ENCODE measurements around the gene RASSF4.

The RASSF4 gene

DNA sequence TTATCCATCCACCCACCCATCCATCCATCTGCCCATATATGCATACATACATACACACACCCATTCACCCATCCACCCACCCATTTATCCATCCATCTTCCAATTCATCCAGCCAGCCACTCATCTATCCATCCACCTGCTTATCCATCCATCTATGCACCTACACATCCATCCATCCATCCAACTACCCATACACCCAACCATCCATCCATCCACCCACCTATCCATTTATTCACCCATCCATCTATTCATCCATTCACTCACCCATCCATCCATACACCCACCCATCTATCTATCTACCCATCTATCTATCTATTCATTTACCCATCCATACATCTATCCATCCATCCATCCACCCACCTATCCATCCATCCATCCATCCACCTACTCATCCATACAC, 31.1 kb upstream of the RASSF4 start:
- no peak for DNase-seq

DNA sequence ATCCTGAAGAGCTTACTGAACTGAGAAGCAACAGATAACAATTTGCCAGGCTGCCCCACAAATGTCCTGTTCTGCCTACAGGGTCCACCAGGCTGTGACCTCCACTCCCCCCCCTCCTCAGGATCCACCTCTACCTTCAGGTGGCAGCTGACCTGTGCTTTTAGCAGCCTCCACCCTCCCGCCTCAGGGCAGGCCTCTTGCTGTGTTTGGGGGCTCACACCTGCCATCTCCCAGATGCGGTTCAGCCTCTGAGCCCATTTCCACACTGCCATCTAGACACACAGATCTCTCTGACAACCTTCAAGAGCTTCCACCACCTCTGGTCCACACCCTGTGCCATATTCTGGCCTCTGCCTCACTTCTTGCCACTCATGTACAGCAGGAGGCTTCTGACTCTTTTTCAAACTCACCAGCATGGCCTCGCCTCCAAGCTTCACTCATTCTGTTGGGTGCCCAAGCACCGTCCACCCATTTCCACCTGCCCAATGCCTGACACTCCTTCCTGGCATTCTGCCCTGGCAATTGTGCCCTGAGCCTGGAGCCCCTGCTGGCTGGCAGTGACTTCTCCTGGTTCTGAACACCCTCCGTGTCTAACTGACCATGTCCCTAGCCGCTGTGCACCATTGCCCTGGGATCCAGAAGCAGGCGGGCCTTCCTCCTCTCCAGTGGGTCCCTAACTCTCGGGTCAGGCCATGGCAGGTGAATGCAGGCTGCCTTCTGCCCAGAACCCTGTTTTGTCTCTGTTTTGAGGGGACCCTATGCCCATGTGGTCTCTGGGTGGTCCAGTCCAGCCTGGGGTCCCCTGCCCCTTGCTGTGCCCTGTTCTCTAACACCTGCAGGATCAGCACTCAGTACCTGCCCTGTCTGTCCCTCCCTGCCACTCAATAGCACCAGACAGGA, 30.0 kb upstream of the RASSF4 start:
- DNase-seq = no peak

DNA sequence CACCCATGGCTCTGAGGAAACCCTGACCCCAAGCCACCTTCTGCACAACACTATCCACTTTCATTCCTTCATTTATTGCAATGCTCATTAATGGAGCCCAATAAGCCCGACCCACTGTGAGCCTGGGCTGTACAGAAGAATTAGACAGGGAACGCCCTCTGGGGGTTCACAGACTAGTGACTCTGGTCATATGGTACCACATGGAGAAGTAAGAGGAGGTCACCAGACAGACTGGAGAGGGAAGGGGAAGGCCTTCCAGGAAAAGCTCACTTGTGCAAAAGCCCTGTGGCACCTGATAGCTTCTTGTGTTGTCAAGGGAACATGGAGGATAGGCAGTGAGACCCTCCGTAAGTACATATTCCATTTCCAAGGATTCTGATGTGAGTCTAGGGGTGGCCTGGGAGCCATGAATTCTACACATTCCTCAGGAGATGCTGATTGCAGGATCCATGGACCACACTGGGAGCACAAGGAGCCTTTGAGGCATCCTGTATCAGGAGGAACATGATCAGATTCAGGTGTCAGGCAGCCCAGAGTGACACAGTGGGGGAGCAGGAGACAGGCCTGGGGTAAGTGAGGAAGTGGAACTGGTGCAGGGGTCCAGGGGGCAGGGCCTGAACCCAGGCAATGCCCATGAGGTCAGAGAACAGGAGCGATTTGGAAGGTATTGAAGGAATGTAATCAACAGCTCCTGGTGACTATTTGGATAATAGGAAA, 28.5 kb upstream of the RASSF4 start:
- no peak for DNase-seq

DNA sequence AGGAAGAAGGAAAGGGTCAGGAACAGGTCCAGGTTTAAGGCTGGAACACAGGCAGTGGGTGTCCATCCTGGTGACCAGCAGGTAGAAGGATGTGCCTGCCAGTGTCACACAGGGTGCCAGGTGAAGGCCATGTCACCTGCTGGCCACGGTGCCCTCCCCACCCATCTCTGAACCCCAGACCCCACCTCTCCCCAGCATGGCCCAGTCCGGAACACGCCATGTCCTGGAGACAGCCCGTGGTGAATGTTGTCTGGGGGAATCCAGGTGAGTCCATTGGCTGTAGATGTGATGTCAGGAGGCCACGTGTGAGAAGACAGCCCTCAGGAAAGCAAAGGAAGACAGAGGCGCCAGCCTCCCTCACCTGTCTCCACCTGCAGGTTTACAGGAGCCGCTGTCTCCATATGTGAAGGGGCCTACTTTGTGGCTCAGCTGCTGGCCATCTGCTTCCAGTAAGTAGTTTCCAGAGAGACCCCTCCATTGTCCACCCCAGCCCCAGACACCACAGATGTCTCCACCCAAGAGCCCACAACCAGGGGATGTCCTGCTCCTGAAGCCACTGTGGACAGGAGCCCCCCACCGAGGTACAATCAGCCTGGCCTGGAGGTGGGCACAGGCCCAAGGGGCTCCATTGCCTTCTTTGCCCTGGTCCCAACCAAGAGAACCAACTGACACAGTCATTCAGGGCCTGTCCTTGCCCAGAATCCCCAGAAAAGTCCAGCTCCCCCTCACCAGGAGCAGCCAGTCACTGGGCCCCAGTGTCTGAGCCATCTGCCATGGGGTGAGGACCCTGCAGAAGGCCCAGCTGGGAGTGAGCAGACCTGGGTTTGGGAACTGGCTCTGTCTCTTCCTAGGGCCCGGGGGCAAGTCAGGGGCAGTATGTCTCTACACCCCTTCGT, 27.7 kb upstream of the RASSF4 start:
- DNase-seq = no peak

DNA sequence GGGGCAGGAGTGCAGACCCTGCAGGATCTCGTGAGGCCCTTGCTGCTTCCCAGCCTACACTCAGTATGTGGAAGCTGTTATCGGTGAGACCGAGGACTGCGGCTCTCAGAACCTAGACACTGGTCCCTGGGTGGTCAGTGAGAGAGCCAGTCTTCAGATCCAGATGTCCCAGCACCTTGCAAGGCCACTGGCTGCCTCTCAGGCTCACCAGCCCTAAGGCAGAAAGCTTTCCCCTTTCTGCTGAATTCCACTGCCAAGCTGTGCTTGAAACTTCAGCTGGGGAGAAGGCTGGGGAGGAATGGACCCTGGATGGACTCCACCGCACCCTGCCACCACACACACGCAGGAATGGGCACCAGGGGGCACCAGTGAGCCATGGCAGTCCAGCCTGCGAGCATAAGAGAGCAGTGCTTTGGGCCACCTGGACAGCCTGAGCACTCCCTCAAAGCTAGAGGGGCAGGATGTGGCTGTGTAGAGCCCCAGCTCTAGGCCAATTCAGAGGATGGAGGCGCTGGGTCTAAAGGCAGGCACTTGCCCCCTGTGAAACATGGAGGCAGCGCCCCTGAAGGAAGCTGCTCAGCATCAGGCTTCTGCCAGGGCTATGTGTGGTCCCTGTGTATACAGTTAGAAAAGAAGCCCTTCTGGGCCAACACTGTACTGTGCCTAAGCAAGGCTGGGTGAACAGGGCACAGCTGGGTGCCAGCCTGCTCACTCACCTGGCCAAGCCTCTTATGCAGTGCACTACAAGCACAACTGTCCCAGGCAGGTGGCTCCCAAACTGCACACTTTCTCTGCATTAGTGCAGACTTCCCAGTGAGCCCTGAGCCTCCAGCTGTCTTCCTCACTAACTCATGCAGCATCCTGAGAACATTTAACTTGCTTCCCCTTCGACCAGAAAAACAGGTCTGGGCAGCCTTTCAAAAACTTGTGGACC, 26.8 kb upstream of the RASSF4 start:
- DNase-seq = peak; percentile 79

DNA sequence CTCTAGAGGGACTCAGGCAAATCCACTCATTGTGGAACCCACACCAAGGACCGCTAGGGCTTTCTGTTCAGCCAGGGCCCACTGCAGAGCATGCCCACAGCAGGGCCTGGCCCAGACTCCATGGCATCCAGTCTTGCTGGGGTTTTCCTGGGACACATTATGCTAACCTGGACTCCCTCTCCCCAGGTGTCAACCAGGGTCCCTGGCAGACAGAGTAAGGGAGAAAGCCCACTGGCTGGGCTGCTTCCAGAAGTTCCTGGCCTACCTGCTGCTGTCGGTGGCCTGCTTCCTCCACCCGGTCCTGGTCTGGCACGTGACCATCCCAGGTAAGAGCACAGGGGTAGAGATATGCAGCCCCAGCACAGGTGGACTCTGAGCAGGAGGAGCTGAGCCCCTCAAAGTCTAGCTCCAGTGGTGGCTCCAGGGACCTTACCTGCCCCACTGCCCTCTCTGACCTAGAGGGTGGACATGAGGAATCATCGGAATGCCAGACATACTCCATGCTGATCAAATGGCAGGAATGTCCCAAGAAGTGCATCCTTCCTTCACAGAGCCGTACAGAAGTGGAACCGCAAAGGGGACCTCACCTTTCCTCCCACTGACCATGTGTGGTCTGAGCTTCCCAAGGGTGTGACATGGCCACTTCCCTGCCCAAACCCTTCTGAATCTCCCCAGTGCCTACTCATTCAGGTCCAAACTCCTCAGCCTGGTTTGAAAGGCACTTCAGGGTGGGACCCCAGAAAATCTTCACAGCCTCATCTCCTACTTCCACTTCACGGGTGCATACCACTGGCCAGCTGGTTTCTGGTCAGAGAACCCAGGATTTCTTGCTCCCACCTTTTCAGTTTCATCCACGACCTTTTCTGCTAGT, 25.9 kb upstream of the RASSF4 start:
- DNase-seq = no peak

DNA sequence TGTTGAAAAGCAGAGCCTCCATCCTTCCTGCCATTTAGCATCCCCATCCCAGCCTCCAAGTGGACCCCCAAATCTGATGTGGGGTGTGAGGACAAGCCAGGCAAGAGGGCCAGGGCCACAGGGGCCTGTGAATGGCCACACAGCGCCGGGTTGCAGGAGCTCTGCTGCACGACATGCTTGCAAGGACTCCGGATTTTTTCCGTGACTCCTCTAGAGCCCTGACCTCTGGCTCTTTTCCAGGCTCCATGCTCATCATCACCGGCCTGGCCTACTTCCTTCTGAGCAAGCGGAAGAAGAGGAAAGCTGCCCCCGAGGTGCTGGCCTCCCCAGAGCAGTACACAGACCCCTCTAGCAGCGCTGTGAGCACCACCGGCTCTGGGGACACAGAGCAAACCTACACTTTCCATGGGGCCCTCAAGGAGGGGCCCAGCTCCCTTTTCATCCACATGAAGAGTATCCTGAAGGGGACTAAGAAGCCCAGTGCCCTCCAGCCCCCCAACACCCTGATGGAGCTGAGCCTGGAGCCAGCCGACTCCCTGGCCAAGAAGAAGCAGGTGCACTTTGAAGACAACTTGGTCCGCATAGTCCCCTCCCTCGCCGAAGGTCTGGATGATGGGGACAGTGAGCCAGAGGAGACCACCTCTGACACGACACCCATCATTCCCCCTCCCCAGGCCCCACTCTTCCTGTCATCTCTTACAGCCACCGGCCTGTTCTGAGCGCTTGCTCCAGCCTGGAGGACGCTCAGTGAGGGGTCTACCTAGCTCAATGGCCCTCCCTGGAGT, 25.0 kb upstream of the RASSF4 start:
- DNase-seq = no peak

DNA sequence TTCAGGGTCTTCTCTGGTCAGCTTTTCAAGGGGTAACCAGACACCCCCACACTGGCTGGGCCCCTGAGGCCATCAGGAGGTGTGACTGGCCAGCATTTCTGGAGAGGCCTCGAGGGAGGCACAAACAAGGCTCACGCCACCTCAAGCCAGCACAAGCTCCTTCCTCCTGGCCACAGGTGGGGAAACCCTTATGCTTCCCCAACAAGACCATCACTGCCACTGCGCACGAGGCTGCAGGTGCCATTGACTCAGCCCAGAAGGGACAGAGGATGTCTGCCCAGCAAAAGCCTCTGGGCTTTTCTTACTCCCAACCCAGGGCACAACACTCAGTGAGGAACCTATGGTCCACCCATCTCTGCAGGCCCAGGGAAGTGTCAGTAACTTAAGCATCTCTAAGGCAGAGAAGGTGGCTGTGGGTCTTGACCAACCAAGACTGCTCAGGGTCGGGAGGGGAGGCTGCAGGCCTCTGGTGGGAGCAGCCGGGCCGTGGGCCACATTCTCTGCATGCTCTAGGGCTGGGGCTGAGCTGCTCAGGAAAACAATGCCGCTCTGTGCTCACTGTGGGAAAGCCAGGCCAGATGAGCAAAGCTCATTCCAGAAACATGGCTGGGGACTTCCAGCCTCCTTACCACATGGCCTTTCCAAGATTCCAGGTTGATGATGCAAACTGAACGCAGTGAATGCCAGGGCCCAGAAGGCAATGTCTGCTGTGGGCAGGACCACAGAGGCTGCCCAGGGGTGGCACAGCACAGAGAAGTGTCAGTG, 24.2 kb upstream of the RASSF4 start:
- DNase-seq = peak; percentile 90

DNA sequence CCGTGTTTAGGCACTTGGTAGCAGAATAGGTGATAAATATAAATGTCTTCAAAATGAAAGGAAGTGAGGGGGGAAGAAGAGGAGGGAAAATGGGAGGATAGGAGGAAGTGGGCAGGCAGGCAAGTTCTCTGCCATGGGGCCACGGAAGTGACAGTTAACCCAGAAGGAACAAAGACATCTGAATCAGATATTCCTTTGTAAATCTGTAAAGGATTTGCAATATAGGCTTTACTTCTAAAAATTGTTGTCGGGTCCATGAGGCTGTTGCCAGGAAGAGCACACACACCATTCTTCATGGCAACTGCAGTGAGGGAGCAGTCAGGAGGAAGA, 23.7 kb upstream of the RASSF4 start:
- no peak for DNase-seq

DNA sequence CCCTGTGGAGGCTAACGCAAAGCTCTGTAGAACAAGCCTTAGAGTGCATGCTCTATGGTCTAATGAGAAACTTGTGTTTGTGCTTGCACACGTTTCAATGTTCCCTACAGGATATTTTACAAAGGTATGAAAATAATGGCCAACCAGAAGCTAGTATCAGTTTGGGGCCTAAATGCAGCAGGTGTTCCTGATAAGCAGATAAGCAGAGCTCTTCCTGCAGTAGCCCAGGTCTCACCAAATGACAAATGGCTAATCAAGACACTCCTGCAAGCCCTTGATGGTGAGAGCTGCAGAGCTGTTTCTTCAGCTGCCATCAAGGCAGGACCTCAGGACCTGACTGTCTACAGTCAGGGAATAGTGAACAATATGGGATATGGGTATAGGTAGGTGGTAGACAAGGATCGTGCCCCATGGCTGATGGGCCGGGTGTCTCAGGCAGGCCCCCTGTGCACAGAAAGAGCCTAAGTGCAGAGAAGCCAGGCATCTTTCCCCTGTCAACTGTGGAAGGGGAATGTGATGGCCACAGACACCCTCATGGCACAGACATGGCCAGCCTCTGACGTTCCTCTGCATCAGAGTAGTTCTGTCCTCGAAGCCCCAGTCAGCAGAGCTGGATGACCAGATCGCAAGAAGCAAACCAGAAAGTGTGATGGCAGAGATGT, 23.2 kb upstream of the RASSF4 start:
- DNase-seq = no peak

DNA sequence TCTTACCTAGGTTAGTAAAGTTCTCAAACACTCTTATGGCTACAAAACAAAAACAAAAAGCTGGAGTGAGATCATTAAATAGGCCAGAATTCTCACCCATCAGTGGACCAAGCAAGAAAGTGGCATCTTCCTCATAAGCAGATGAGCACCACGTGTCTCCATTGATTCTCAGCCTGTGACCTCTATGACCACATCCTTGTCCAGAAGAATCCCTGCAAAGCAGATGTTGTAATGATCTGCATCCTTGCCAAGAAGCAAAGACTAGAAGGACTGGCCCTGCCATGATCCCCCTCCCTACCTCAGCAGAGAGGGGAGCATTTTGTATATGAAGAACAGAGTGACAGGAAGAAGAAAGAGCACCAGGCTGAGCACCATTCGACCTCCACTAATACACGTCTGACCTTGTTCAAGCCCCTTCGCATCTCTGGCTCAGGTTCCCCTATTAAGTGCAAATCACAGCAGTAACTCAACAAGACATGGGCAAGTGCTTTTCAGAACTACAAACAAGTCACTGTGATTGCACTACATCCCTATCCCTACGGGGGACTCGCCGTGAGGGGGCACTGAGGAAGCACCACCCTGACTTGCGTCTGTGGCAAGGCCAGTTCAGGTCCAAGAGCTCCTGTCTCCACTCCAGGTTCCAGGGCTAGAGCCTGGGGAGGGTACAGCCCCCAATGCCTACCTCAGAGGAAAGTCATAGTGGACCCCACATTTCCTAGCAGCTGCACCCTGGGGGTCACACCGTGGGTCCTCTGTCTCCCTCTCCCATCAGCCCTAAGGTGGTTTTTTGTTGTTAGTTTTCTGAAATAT, 22.2 kb upstream of the RASSF4 start:
- no peak for DNase-seq

DNA sequence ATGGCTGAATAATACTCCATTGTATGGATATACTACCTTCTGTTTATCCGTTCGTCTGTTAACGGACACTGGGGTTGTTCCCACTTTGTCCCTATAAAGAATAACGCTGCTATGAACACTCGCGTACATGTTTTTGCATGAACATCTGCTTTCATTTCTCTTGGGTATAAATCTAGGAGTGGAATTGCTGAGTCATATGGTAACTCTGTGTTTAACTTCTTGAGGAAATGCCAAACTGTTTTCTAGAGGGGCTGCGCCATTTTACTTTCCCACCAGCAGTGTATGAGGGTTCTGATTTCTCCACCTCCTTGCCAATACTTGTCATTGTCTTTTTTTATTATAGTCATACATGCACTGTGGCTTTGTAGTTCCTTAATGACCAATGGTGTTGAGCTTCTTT, 20.6 kb upstream of the RASSF4 start:
- DNase-seq = peak; percentile 30

DNA sequence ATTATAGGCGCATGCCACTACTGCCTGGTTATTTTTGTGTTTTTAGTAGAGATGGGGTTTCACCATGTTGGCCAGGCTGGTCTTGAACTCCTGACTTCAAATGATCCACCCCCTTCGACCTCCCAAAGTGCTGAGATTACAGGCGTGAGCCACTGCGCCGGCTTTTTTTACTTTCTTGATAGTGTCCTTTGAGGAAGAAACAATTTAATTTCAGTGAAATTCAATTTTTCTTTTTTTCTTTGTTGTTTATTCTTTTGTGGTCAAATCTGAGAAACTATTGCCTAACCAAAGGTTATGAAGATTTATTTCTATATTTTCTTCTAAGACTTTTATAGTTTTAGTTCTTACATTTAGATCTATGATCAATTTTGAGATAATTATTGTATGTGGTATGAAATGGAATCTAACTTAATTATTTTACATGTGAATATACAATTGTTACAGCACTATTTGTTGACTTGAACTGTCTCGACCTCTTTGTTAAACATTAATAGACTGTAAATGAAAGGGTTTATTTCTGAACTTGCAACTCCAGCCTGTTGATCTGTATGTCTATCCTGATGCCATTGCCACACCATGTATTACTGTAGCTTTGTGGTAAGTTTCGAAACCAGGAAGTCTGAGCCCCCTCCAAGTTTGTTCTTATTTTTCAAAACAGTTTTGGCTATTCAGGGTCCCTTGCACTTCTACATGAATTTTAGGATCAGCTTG, 19.8 kb upstream of the RASSF4 start:
- no peak for DNase-seq

DNA sequence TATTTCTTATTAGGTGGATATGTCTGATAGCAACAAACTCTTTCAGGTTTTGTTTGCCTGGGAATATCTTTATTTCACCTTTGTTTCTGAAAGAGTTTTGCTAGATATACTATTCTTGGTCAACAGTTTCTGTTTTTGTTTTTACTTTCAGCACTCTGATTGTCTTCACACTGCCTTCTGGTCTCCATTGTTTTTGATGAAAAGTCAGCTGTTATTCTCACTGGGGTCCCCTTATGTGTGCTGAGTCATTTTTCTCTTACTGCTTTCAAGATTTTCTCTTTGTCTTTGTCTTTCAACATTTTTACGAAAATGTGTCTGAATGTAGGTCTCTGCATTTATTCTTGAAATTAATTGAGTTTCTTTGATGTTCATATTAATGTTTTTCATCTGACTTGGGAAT, 15.2 kb upstream of the RASSF4 start:
- no peak for DNase-seq

DNA sequence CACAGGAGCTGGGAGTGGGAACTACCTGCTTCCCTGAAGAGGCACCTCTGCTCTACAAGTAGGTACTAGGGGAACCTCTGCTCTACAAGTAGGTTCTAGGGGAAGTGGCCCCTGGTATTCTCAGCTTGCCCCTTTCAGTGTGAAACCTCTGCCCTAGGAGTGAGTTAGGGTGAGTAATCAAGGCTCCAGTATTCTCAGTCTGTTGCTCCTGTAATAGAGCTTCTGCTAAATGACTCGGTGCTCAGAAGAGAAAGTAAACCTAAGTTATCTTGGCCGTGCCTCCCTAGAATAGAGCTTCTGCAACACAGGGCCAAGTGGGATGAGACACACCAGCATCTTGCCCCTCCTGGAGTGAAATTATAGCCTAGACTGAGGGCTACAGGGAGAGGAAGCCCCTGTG, 13.4 kb upstream of the RASSF4 start:
- no peak for DNase-seq

DNA sequence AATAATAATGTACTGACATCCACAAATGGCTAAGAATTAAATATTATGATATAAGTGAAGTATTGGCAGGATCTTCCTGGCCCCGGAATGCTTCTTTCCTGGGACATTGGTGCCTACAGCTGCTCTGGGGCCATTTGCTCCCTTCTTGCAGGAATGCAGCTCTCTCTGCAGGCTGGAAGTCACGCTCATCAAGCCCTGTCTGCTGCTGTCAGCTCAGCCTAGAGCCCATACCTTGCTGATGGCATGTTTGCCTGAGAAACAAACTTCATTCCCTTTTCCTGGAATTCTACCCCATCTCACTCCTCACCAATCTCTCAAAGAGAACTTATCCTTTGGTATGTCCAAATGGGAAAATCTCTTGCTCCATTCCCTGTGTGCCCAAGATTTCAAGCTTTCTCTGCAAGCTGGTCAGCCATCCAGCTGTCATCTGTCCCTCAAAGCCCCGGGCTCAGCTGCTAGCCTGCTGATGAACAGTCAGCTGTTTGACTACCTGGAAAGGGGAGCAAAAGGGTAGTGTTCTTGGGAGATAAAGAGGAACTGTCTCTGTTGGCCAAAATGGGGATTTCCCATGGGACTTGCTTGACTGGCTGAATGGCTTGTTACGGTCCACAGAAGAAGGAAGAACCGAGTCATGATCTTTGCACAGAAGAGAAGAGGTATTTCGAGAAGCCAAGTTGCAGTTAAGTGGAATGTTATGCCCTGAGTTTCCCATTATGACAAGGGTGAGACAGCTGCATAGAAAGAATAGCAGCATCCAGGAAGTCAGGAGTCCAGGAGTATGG, 12.0 kb upstream of the RASSF4 start:
- no peak for DNase-seq
